Activated CD4-positive, alpha-beta T cell treated with anti-CD3 and anti-CD28 coated beads for 24 hours (primary cell): Measurements from ENCODE around the gene MCTP2.

ENCODE experiments used
- DNase-seq, 2 donors: peaks; one replicate each; pipeline ENCODE4 v3.0.0-alpha.2; 2020; ENCODE audit warnings: low read depth in 2 of 2

The MCTP2 gene

GRCh38 chr15:94353488-94353820 is 122.1 kb downstream of the MCTP2 start:
- no peak for DNase-seq

DNA sequence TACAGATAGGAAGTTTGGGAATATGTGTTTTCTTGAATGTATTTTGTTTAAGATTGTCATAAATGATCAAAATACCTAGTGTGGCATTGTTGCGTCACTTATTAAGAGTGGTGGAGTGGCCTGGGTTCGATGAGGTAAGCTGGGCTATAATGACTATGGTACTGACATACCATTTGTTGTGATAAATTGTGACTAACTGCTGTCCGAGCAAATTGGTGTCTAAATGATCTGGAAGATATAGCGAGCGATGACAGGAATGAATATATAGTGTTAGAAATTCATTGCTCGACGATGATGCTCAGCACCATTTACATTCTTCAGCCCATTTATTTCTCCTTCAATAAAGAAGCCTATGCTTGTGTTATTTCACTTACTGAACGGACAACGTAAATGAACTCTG is 123.3 kb downstream of the MCTP2 start:
- no peak for DNase-seq

DNA sequence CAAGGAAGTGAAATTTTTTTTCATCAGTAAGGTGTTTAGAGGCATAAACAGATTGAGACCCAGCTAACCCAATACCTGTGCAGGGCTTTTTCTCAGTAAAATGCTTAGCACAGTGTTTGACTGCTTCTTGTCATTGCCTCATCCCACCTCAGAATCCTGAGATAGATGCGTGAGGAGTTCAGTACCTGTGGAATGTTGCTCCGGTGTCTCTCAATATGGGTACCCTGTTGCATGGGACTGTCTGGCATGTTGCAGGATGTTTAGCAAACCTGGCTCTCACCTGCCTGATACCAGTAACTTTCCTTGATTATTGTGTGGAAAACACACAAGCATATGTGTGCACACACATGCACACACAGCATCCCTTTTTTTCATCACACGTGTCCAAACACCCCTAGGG is 128.4 kb downstream of the MCTP2 start:
- no peak for DNase-seq

DNA sequence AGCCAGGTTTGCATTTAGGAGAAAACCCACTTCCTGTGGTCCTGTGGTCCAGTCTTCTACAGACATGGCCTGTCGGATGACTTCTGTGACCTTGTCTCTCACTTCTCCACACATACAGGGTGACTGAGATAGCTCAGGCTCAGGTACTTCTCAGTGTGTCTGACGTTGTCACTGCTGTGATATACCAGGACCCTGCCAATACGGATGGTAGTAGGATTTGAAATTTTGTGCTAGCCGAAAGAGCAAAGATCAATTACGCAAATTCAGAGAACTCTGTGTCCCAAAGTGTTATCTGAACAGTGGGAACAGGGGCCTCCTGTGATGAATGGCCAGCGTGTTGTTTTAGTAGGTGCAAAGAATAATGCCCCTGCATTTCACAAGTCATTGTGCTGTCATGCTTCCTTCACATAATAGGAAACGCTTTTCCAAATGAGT is 128.9 kb downstream of the MCTP2 start:
- DNase-seq: no peak

- no peak for DNase-seq
Measured at GRCh38 chr15:94362385-94363092, 131.2 kb downstream of the MCTP2 start.

DNA sequence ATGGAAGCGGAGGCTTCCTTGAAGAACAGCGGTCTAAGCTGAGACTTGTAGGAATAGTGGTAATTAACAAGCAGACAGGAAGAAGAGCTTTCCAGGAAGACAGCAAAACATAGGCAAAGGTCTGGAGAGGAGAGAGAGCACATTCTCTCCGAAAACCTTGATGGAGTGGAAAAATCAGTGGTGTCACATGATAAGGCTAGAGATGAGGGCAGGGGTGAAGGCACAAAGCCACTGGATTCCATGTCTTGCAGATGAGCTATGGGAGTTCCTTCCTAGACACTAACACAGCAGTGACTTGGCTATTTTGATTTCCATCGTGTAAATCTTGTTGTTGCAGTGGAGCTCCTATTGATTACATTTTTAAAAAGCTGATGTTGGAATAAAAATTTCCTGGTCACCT is 132.0 kb downstream of the MCTP2 start:
- DNase-seq: no peak

DNA sequence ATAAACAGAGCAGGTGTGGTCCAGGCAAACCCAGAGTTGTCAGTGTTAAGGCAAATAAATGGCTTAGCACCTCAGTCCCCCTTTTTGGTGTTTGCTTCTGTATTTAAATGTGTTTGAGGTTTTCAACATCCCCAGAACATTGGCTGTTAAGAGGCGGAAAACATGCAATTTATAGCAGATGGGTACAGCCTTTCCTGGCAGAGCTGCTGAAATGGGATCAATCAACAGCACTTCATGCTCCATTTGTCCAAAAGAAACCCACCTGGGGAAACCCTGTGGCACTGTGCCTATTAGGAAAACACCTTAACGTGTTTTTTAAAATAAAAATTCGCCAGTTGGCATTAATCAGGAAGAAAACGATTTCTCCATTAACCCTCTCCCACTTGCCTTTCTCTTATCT is 135.4 kb downstream of the MCTP2 start:
- no peak for DNase-seq

DNA sequence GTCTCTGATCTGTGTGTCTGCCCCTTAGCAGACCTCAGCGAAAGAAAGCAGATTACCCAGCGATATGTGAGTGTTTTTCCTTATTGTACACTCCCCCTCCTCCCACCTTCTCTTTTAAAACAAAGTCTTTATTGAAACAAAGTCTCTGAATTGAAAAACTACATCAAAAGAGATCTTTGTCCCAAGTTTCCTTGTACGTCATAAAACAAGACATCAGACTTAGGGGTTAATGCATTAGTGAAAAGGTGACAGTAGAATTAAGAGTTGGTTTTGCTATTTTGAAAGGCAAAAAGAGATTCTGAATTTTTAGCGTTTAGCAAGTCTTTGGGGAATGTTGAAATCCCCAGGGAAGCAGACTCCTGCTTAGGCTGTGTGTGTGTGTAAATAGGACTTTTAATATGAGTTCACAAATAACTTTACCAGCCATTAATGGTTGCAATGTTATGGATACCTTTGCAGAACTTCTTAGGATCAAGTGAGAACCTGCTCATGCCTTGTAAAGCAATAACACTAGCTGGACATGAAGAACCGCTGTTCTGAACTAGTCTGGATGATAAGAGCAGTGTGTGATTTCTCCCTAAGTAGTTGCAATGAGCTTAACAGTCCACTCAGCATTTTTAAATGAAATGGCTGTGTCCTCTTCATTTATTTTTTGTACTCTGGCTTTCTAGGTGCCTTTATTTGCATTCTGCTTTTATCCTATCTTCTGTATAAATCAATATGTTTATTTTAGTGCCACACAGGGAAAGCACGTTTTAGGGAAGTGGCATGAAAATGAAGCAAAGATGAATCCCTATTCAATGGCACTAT is 136.6 kb downstream of the MCTP2 start:
- DNase-seq: no peak

GRCh38 chr15:94370206-94370935 is 139.0 kb downstream of the MCTP2 start:
- no peak for DNase-seq

DNA sequence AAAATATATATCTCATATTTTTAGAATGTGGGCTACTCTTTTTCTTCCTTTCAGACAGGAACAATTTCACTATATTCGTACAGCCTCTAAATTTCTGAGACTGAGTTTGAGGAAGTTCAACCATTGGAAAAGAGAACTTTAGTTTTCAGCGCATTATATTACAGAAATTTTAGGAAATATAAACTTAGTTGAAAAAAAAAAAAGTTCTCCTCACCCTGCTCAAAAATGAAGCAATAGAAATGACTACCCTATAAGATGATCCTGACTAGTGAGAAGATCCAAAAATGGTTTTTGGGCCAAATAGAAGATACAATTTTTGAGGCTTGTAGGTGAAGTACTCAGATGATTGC is 139.6 kb downstream of the MCTP2 start:
- no peak for DNase-seq

- DNase-seq: no peak
Measured at GRCh38 chr15:94372821-94373220, 141.5 kb downstream of the MCTP2 start.

- no peak for DNase-seq
Measured at GRCh38 chr15:94375997-94376396, 144.6 kb downstream of the MCTP2 start.

GRCh38 chr15:94379986-94380385 is 148.6 kb downstream of the MCTP2 start:
- DNase-seq: no peak

GRCh38 chr15:94380798-94381197 is 149.4 kb downstream of the MCTP2 start:
- DNase-seq: no peak

DNA sequence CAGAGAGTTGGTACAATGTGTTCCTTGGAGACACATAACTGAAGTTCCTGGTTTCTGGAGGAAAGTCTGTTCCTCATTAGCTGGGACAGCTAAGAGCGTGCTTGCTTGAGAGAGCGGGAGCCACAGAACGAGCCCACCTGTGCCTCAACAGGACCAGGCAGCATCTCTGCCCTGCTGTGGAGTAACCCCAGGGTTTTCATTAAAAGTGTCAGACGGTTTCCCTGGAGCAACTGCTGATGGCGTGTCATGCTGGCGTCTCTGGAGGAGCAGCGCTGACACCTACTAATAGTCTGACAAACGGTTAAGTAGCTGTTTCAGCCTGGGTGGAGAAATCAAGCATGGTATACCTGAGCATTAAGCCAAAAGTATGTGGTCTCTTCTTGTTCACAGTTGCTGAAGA is 150.0 kb downstream of the MCTP2 start:
- DNase-seq: no peak

DNA sequence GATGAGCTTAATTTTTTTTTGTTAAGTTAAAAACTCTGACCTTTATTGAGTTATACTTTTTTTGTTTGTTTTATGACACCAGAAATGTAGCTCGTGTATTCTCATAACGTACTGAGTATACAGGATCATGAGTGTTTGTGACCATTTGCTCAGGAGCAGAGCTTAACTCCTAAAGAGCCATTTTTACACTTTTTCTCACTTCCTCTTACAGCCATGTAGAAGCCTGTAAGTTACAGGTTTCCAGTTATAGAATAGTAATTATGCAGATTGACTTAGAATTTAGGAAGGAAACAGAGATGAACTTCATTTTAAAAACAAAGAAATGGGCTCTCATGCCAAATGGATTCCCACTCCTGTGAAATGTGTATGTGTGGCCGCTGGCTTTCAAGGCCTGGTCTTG is 151.7 kb downstream of the MCTP2 start:
- no peak for DNase-seq

DNA sequence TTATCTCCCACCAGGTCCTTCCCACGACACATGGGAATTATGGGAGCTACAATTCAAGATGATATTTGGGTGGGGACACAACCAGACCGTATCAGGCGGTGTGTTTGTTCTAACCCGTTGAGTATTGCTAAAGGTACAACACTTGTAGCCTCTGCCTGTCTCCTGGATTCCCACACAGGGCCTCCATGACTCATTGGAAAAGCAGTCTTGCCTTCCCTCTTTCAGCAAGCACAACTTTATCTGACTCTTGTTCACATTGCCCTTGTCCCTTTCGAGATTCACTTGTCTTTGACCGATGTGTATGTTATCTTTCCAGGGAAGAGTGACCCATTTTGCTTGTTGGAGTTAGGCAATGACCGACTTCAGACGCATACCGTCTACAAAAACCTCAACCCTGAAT is 152.3 kb downstream of the MCTP2 start:
- no peak for DNase-seq

- no peak for DNase-seq
Measured at GRCh38 chr15:94385441-94385840, 154.1 kb downstream of the MCTP2 start.

DNA sequence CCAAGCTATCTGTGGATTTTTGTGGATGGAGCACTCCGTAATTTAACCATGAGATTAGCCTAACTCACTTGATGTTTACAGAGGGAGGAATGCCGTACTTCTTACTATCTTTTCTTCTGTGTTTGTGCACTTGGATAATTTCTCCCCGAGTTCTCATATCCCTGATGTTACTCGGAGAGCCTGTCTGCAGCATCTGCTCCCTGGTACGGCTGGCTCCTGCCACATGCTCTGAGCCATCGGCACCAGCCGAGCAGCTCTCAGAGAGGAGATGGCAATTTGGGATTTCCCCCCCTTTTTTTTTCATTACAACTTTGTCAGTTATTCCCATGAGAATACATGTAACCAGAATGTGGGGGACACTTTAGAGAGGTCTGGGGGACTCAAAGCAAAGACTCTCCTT is 155.0 kb downstream of the MCTP2 start:
- DNase-seq: no peak

DNA sequence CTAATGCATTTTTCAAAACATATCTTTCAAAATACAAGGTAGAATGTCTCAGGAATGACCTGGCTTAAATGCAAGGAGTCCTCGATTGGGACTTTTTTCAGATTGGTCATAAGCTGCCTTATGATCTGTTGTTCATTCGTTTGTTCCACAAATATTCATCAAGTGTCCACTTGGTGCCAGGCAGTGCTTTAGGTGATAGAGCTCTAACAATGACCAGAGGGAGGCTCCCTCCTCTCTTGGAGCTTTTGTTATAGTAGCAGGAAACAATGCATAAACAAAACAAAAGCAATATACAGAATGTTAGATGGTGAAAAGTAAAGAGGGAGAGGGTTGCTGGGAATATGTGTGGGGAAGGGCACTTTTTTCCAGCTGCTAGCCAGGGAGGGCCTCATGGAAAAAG is 156.1 kb downstream of the MCTP2 start:
- no peak for DNase-seq

DNA sequence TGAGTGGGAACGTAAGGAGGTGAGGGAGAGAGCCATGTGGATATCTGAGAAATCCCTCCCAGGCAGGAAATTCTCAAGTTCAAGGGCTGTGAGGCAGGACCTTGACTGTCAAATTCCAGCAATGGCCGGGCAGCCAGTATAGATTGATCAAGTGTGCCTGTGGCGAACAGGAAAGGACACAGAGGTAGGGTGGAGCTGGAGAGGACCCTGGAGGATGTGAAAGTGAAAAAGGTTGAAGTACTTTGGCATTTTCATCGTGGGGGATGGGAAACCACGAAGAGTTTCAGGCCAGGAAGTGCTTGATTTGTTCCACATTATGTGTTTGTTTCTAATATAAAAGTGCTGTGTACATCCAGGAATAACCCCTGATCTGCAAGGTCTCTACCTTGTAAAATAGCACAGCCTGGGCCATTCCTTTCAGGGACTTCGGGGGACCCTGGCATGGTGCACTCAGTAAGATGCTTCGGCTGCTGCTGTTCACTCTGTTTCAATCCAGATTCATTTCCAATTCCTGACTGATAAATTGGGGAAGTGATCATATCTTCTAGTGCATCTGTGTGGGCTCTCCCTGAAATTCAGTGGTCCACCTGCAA is 156.6 kb downstream of the MCTP2 start:
- no peak for DNase-seq

GRCh38 chr15:94395640-94396039 is 164.3 kb downstream of the MCTP2 start:
- DNase-seq: no peak

- no peak for DNase-seq
Measured at GRCh38 chr15:94397337-94397736, 166.0 kb downstream of the MCTP2 start.
